ENCODE data around the gene FAT2. TPM values are rescaled to one million over a fixed set of nuclear protein-coding genes. Genes with fewer than 3 reads are reported as not detected.

Gene FAT2, protein sequence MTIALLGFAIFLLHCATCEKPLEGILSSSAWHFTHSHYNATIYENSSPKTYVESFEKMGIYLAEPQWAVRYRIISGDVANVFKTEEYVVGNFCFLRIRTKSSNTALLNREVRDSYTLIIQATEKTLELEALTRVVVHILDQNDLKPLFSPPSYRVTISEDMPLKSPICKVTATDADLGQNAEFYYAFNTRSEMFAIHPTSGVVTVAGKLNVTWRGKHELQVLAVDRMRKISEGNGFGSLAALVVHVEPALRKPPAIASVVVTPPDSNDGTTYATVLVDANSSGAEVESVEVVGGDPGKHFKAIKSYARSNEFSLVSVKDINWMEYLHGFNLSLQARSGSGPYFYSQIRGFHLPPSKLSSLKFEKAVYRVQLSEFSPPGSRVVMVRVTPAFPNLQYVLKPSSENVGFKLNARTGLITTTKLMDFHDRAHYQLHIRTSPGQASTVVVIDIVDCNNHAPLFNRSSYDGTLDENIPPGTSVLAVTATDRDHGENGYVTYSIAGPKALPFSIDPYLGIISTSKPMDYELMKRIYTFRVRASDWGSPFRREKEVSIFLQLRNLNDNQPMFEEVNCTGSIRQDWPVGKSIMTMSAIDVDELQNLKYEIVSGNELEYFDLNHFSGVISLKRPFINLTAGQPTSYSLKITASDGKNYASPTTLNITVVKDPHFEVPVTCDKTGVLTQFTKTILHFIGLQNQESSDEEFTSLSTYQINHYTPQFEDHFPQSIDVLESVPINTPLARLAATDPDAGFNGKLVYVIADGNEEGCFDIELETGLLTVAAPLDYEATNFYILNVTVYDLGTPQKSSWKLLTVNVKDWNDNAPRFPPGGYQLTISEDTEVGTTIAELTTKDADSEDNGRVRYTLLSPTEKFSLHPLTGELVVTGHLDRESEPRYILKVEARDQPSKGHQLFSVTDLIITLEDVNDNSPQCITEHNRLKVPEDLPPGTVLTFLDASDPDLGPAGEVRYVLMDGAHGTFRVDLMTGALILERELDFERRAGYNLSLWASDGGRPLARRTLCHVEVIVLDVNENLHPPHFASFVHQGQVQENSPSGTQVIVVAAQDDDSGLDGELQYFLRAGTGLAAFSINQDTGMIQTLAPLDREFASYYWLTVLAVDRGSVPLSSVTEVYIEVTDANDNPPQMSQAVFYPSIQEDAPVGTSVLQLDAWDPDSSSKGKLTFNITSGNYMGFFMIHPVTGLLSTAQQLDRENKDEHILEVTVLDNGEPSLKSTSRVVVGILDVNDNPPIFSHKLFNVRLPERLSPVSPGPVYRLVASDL (N-terminal part only)
- not detected for total RNA-seq

- no peaks in the 10 kb centered on the region for H3K4me1 Mint-ChIP-seq (ENCODE audit: low read depth)
- no peaks in the 10 kb centered on the region for H3K27me3 Mint-ChIP-seq (ENCODE audit: low read depth)
- DNase-seq (no peak), ATAC-seq (no peak)
- ChIA-PET POLR2A (no interaction called here), CTCF (no interaction called here)
- H3K4me3 Mint-ChIP-seq: no peak within 1 kb of the TSS
- no peaks in the 10 kb centered on the region for H3K36me3 Mint-ChIP-seq (ENCODE audit: low read depth)
- no peak within 1 kb of the TSS for H3K27ac Mint-ChIP-seq
- no peaks in the 10 kb centered on the region for H3K9me3 Mint-ChIP-seq (ENCODE audit: insufficient read depth)
Measured at GRCh38 chr5:151591144-151591819, at the start of gene FAT2. Gene FAT2, minus strand, starts transcription at chr5:151591331. Its CDS starts 22,400 bp downstream, at chr5:151568931.

DNA sequence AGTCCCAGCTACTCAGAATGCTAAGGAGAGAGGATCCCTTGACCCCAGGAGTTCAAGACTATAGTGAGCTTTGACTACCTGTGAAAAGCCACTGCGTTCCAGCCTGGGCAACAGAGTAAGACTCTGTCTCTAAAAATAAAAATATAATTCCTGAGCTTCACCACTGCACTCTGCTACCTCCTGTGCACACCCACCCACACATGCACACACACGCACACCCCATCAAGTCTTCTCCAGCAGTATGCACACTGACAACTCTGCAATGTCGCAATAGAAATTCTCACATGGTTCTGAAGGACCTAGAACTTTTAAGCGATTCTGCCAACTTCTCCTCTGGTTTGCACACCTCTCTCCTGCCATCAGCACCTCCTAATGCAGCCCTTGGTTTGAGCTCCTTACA, 47.5 kb upstream of the FAT2 start:
- ChIA-PET POLR2A (no interaction called here), CTCF (interaction anchor here (1.1 to 1.8 kb wide), 3 partner anchors 10 to 20 kb away, joined by 3 to 8 read pairs (median 4); no protein-coding TSS in a partner anchor)
- Mint-ChIP-seq H3K27ac (no peak overlapping the region), H3K9me3 (ENCODE audit: insufficient read depth) (no peaks in the 10 kb centered on the region), H3K27me3 (ENCODE audit: low read depth) (peaks cover 22% of the 10 kb centered on the region), H3K36me3 (ENCODE audit: low read depth) (no peaks in the 10 kb centered on the region), H3K4me3 (no peak overlapping the region), H3K4me1 (ENCODE audit: low read depth) (peaks cover 8% of the 10 kb centered on the region)
- no peak for DNase-seq
- no peak for ATAC-seq

DNA sequence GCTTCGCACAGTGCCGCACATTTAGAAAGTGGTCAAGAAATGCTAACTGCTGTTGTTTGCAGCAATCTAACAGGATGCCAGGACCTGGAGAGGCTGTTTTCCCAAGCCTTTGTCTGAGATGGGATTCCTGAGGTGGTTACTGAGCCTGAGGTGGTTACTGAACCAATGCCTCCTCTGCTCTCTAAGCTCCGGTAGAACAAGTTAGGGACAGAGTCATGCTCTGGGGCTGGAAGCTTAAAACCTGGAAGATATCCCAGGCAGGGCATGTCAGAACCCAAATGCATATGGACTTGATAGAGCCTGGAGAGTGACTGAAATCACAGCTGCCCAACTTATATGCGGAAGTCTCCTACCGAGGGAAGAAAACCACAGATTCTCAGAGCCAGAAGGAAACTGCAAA, 46.5 kb upstream of the FAT2 start:
- POLR2A ChIA-PET: no interaction called here
- Mint-ChIP-seq H3K36me3 (ENCODE audit: low read depth) (no peaks in the 10 kb centered on the region), H3K27ac (no peak overlapping the region), H3K4me1 (ENCODE audit: low read depth) (peaks cover 8% of the 10 kb centered on the region), H3K9me3 (ENCODE audit: insufficient read depth) (no peaks in the 10 kb centered on the region), H3K4me3 (no peak overlapping the region), H3K27me3 (ENCODE audit: low read depth) (peaks cover 20% of the 10 kb centered on the region)
- CTCF ChIA-PET: interaction anchor here (1.1 to 1.8 kb wide), 3 partner anchors 11 to 21 kb away, joined by 3 to 8 read pairs (median 4); no protein-coding TSS in a partner anchor
- DNase-seq (no peak), ATAC-seq (no peak)

GRCh38 chr5:151633892-151634291, 42.8 kb upstream of the FAT2 start:
- ATAC-seq (no peak), DNase-seq (no peak)
- Mint-ChIP-seq H3K27ac (no peak overlapping the region), H3K4me3 (no peak overlapping the region), H3K4me1 (ENCODE audit: low read depth) (no peaks in the 10 kb centered on the region), H3K9me3 (ENCODE audit: insufficient read depth) (no peaks in the 10 kb centered on the region), H3K27me3 (ENCODE audit: low read depth) (peaks cover 14% of the 10 kb centered on the region), H3K36me3 (ENCODE audit: low read depth) (no peaks in the 10 kb centered on the region)
- ChIA-PET POLR2A (no interaction called here), CTCF (no interaction called here)

DNA sequence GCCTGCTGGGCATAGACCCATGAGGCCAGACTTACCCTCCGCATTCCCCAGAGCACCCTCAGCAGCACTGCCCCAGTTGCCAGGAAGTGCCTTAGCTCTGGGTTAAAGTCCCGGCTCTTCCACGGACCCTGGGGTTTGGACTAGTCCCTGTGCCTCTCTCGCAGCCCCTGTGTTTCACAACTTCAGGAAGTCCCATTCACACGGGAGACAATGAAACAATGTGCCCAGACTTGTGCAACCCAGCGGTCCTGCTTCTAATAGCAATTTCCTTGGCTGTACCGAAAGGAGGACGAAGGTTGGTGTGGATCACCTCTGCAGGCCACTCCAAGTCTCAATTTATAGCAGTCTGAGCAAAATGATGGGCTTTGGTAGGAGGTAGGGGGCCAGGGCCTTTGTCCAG, 41.8 kb upstream of the FAT2 start:
- Mint-ChIP-seq H3K36me3 (ENCODE audit: low read depth) (no peaks in the 10 kb centered on the region), H3K4me1 (ENCODE audit: low read depth) (no peaks in the 10 kb centered on the region), H3K27me3 (ENCODE audit: low read depth) (peaks cover 7% of the 10 kb centered on the region), H3K4me3 (no peak overlapping the region), H3K27ac (no peak overlapping the region), H3K9me3 (ENCODE audit: insufficient read depth) (no peaks in the 10 kb centered on the region)
- ATAC-seq: no peak
- ChIA-PET POLR2A (no interaction called here), CTCF (interaction anchor here (1.1 kb wide), 1 partner anchor 20 kb away, joined by 3 read pairs; no protein-coding TSS in a partner anchor)
- no peak for DNase-seq

DNA sequence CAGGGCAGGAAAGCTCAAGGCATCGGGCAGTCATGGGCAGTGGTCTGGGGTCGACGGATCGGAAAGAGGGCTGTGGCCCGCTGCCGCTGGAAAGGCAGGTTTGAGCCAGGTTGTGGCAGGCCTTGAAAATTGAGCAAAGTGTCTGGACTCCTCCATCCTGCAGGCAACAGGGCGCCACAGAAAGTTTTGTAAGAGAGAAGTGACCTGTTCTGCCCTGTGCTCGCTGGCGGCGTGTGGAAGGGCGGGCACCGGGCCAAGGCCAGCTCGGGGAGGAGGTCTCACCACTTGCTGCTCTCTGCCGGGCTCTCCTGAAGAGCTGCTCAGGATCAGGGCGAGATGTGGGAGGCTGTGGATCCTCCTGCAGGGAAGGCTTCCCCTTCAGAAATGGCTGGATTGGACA, 41.4 kb upstream of the FAT2 start:
- ATAC-seq (no peak), DNase-seq (no peak)
- POLR2A ChIA-PET: no interaction called here
- no peaks in the 10 kb centered on the region for H3K36me3 Mint-ChIP-seq (ENCODE audit: low read depth)
- no peaks in the 10 kb centered on the region for H3K9me3 Mint-ChIP-seq (ENCODE audit: insufficient read depth)
- no peak overlapping the region for H3K4me3 Mint-ChIP-seq
- CTCF ChIA-PET: interaction anchor here (1.1 kb wide), 1 partner anchor 20 kb away, joined by 3 read pairs; no protein-coding TSS in a partner anchor
- H3K27me3 Mint-ChIP-seq (ENCODE audit: low read depth): peaks cover 4% of the 10 kb centered on the region
- H3K4me1 Mint-ChIP-seq (ENCODE audit: low read depth): no peaks in the 10 kb centered on the region
- no peak overlapping the region for H3K27ac Mint-ChIP-seq

- ATAC-seq: no peak
- H3K4me3 Mint-ChIP-seq: no peak overlapping the region
- ChIA-PET POLR2A (no interaction called here), CTCF (no interaction called here)
- DNase-seq: no peak
- H3K36me3 Mint-ChIP-seq (ENCODE audit: low read depth): no peaks in the 10 kb centered on the region
- no peak overlapping the region for H3K27ac Mint-ChIP-seq
- no peaks in the 10 kb centered on the region for H3K4me1 Mint-ChIP-seq (ENCODE audit: low read depth)
- H3K9me3 Mint-ChIP-seq (ENCODE audit: insufficient read depth): no peaks in the 10 kb centered on the region
- peaks cover 4% of the 10 kb centered on the region for H3K27me3 Mint-ChIP-seq (ENCODE audit: low read depth)
Measured at GRCh38 chr5:151631941-151632340, 40.8 kb upstream of the FAT2 start.

GRCh38 chr5:151630088-151630487, 39.0 kb upstream of the FAT2 start:
- Mint-ChIP-seq H3K27ac (no peak overlapping the region), H3K27me3 (ENCODE audit: low read depth) (no peaks in the 10 kb centered on the region), H3K9me3 (ENCODE audit: insufficient read depth) (no peaks in the 10 kb centered on the region), H3K4me1 (ENCODE audit: low read depth) (no peaks in the 10 kb centered on the region), H3K4me3 (no peak overlapping the region), H3K36me3 (ENCODE audit: low read depth) (no peaks in the 10 kb centered on the region)
- DNase-seq (no peak), ATAC-seq (no peak)
- POLR2A ChIA-PET: no interaction called here
- CTCF ChIA-PET: interaction anchor here (1.3 kb wide), 1 partner anchor 9 kb away, joined by 3 read pairs; no protein-coding TSS in a partner anchor

- Mint-ChIP-seq H3K4me3 (no peak overlapping the region), H3K36me3 (ENCODE audit: low read depth) (no peaks in the 10 kb centered on the region), H3K4me1 (ENCODE audit: low read depth) (no peaks in the 10 kb centered on the region), H3K9me3 (ENCODE audit: insufficient read depth) (no peaks in the 10 kb centered on the region), H3K27me3 (ENCODE audit: low read depth) (no peaks in the 10 kb centered on the region), H3K27ac (no peak overlapping the region)
- DNase-seq (no peak), ATAC-seq (no peak)
- CTCF ChIA-PET: no interaction called here
- POLR2A ChIA-PET: no interaction called here
Measured at GRCh38 chr5:151628112-151628823, 37.1 kb upstream of the FAT2 start.

DNA sequence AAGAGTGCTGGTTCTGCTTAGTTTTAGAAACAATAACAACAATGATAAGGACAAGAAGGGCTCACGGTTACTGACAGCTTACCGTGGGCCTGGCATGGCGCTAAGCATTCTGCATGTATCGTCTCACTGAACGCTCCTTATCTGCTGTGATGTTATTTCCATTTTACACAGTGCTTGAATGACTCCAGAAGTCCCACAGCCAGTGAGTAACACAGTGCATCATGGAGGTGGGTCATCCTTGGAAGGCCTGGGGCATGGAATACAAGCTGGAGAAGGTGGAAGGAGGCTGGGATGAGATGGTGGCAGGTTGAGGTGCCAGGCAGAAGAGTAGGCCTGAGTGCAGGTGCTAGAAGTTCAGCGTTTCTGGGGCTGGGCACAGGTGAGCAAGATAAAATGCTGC, 36.5 kb upstream of the FAT2 start:
- no peaks in the 10 kb centered on the region for H3K27me3 Mint-ChIP-seq (ENCODE audit: low read depth)

DNA sequence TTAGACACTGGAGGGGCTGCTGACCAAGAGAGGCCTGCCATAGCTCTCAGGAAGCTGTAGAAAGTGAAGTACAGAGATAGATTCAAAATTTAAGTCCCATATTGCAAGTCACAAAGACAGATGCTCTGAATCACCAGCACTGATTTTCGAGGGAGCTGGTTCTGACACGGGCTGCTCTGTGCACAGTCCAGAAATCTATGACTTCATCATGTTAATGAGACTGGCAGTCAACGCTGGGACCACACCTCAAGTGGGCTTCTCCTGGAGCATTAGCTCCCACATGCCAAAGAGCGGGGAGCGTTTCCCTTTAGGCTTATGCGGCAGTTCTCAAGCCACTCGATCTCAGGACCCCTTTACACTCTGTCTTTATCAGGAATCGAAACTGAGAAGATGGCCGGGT, 34.2 kb upstream of the FAT2 start:
- ChIA-PET CTCF (interaction anchor here (1.2 kb wide), 1 partner anchor 26 kb away, joined by 3 read pairs; no protein-coding TSS in a partner anchor), POLR2A (no interaction called here)
- no peaks in the 10 kb centered on the region for H3K4me1 Mint-ChIP-seq (ENCODE audit: low read depth)
- no peaks in the 10 kb centered on the region for H3K9me3 Mint-ChIP-seq (ENCODE audit: insufficient read depth)
- no peak overlapping the region for H3K4me3 Mint-ChIP-seq
- no peak overlapping the region for H3K27ac Mint-ChIP-seq
- H3K36me3 Mint-ChIP-seq (ENCODE audit: low read depth): no peaks in the 10 kb centered on the region
- no peaks in the 10 kb centered on the region for H3K27me3 Mint-ChIP-seq (ENCODE audit: low read depth)
- DNase-seq (no peak), ATAC-seq (no peak)

More for the DNA sequence above, 36.5 kb upstream of the FAT2 start:
- DNase-seq (no peak), ATAC-seq (no peak)
- Mint-ChIP-seq H3K36me3 (ENCODE audit: low read depth) (no peaks in the 10 kb centered on the region), H3K9me3 (ENCODE audit: insufficient read depth) (no peaks in the 10 kb centered on the region), H3K27ac (no peak overlapping the region), H3K4me1 (ENCODE audit: low read depth) (no peaks in the 10 kb centered on the region), H3K4me3 (no peak overlapping the region)
- ChIA-PET CTCF (no interaction called here), POLR2A (no interaction called here)
